Calu3 (cell line): ENCODE data around the gene JAZF1. TPM values are rescaled to one million over a fixed set of nuclear protein-coding genes. Genes with fewer than 3 reads are reported as not detected.

Source experiments
- Bru-seq: library from RNA; stranded (reverse); fragments of 400-500 nt; gene quantifications from one replicate; lab custom pipeline; 2021; lab: Mats Ljungman, UMichigan
- BruChase-seq, 2 experiments: library from RNA; stranded (reverse); fragments of 400-500 nt; gene quantifications; one replicate each; lab custom pipeline; 2021; lab: Mats Ljungman, UMichigan
- BruUV-seq: library from RNA; stranded (reverse); fragments of 400-500 nt; replicated peaks from 2 replicates; lab custom pipeline; 2021; lab: Mats Ljungman, UMichigan
- CTCF ChIA-PET: fragments of 300-600 bp; sonication (Branson Sonifier 250); formaldehyde crosslinking; loops from one replicate; lab custom pipeline; 2022; ENCODE audit warnings: antibody characterized with exemption; lab: Charles Lee
- DNase-seq: peaks from one replicate; pipeline ENCODE4 v3.0.0; 2022
- H3K27ac Mint-ChIP-seq: one replicate; pipeline ENCODE4 v1.8.0; 2022; ENCODE audit warnings: mixed read lengths; ENCODE audit not compliant: unreplicated experiment
- H3K27me3 Mint-ChIP-seq: one replicate; pipeline ENCODE4 v1.8.0; 2022; ENCODE audit warnings: mixed read lengths; ENCODE audit not compliant: unreplicated experiment
- H3K36me3 Mint-ChIP-seq: one replicate; pipeline ENCODE4 v1.8.0; 2022; ENCODE audit warnings: mild to moderate bottlenecking, moderate library complexity, mixed read lengths; ENCODE audit not compliant: insufficient read depth, unreplicated experiment
- H3K4me1 Mint-ChIP-seq: one replicate; pipeline ENCODE4 v1.8.0; 2022; ENCODE audit warnings: mild to moderate bottlenecking, low read depth, mixed read lengths; ENCODE audit not compliant: unreplicated experiment
- H3K4me3 Mint-ChIP-seq: one replicate; pipeline ENCODE4 v1.8.0; 2022; ENCODE audit warnings: mild to moderate bottlenecking, low read depth, moderate library complexity, mixed read lengths; ENCODE audit not compliant: unreplicated experiment
- H3K9me3 Mint-ChIP-seq: one replicate; pipeline ENCODE4 v1.8.0; 2022; ENCODE audit warnings: low read depth, mixed read lengths; ENCODE audit not compliant: unreplicated experiment
- CTCF ChIP-seq: fragments of 200-600 bp; IDR thresholded peaks from one replicate; pipeline ENCODE4 v1.8.0; 2022; ENCODE audit warnings: antibody characterized with exemption; ENCODE audit not compliant: unreplicated experiment
- intact Hi-C: fragments of 100-400 bp; cut with micrococcal nuclease; formaldehyde crosslinking; loops from one replicate; pipeline ENCODE4 v1.10.0; 2022; ENCODE audit not compliant: unreplicated experiment
- long read RNA-seq: library from polyadenylated mRNA; stranded (forward); transcript quantifications from one replicate; pipeline ENCODE4 v2.0.0, GENCODE V29; 2022
- total RNA-seq: library from RNA; stranded (reverse); gene quantifications from 2 replicates; pipeline ENCODE4 v1.2.3, GENCODE V29; 2022

The JAZF1 gene
- total RNA-seq (8.6 and 10.7 TPM in 2 replicates), Bru-seq, nascent RNA (percentile 74 among the genes with signal in this experiment), BruChase-seq, experiment 1, labeled RNA remaining after a 6-hour chase (percentile 59 among the genes with signal in this experiment), BruChase-seq, experiment 2, labeled RNA remaining after a 2-hour chase (percentile 58 among the genes with signal in this experiment)
- long read RNA-seq, partial matches to known transcripts = 0 of 10 reads
- long read RNA-seq, other reads (novel, unspliced or antisense) = 6 of 10 reads

GRCh38 chr7:28180364-28181147 lies at the start of gene JAZF1:
Gene JAZF1, minus strand, starts transcription at chr7:28180795.
- peaks cover 11% of the 10 kb centered on the region for H3K27me3 Mint-ChIP-seq
- peak within 1 kb of the TSS; percentile 89 for H3K4me3 Mint-ChIP-seq
- CTCF ChIA-PET = interaction anchor here (0.6 to 1.7 kb wide), 2 partner anchors 12 to 87 kb away, joined by 6 read pairs; no protein-coding TSS in a partner anchor
- peak; percentile 52 for DNase-seq
- peaks cover 34% of the 10 kb centered on the region for H3K4me1 Mint-ChIP-seq
- H3K9me3 Mint-ChIP-seq = no peaks in the 10 kb centered on the region
- no peak for TF ChIP-seq CTCF
- intact Hi-C loops = no loop called here
- H3K27ac Mint-ChIP-seq = peak within 1 kb of the TSS; percentile 93
- BruUV-seq = no TSS peak
- peaks cover 27% of the 10 kb centered on the region for H3K36me3 Mint-ChIP-seq

- no TSS peak for BruUV-seq
- Mint-ChIP-seq H3K27me3 (no peaks in the 10 kb centered on the region), H3K27ac (no peak overlapping the region), H3K36me3 (no peaks in the 10 kb centered on the region), H3K9me3 (no peaks in the 10 kb centered on the region), H3K4me3 (no peak overlapping the region), H3K4me1 (no peaks in the 10 kb centered on the region)
- no peak for DNase-seq
- TF ChIP-seq CTCF = no peak
- intact Hi-C loops = no loop called here
- CTCF ChIA-PET = interaction anchor here (0.7 kb wide), 1 partner anchor 346 kb away, joined by 5 read pairs; no protein-coding TSS in a partner anchor
Observed at GRCh38 chr7:28230261-28230660, 49.7 kb upstream of the JAZF1 start.

- CTCF ChIA-PET = no interaction called here
- no peak overlapping the region for H3K27ac Mint-ChIP-seq
- no peak for DNase-seq
Observed at GRCh38 chr7:28228396-28228795, 47.8 kb upstream of the JAZF1 start.

GRCh38 chr7:28226003-28226402 lies 45.4 kb upstream of the JAZF1 start:
- Mint-ChIP-seq H3K27me3 (peaks cover 9% of the 10 kb centered on the region), H3K27ac (no peak overlapping the region), H3K36me3 (no peaks in the 10 kb centered on the region), H3K9me3 (no peaks in the 10 kb centered on the region), H3K4me1 (no peaks in the 10 kb centered on the region), H3K4me3 (no peak overlapping the region)
- no peak for DNase-seq
- no TSS peak for BruUV-seq
- CTCF ChIA-PET = no interaction called here
- no peak for TF ChIP-seq CTCF
- intact Hi-C loops = no loop called here

More at GRCh38 chr7:28228396-28228795, 47.8 kb upstream of the JAZF1 start:
- H3K9me3 Mint-ChIP-seq = no peaks in the 10 kb centered on the region
- no TSS peak for BruUV-seq
- intact Hi-C loops = no loop called here
- peaks cover 9% of the 10 kb centered on the region for H3K27me3 Mint-ChIP-seq
- no peak overlapping the region for H3K4me3 Mint-ChIP-seq
- no peak for TF ChIP-seq CTCF
- no peaks in the 10 kb centered on the region for H3K4me1 Mint-ChIP-seq
- no peaks in the 10 kb centered on the region for H3K36me3 Mint-ChIP-seq
